Nephron (organoid): Measurements from ENCODE around the gene HOXD9.

Source experiments
- H3K27ac Mint-ChIP-seq, 3 experiments: 2 replicates each; pipeline ENCODE4 v1.8.0; 2020; ENCODE audit warnings: mixed read lengths in 3 of 3, mild to moderate bottlenecking in 2 of 3, moderate library complexity in 1 of 3
- H3K27me3 Mint-ChIP-seq: 2 replicates; pipeline ENCODE4 v1.8.0; 2021; ENCODE audit warnings: low read depth, mild to moderate bottlenecking, moderate library complexity, mixed read lengths
- H3K36me3 Mint-ChIP-seq: 2 replicates; pipeline ENCODE4 v1.8.0; 2020; ENCODE audit warnings: low read depth, mixed read lengths
- H3K4me1 Mint-ChIP-seq: 2 replicates; pipeline ENCODE4 v1.8.0; 2020; ENCODE audit warnings: mixed read lengths
- H3K4me3 Mint-ChIP-seq, 3 experiments: 2 replicates each; pipeline ENCODE4 v1.8.0; 2020; ENCODE audit warnings: mild to moderate bottlenecking in 3 of 3, mixed read lengths in 3 of 3, moderate library complexity in 2 of 3
- H3K9me3 Mint-ChIP-seq: 2 replicates; pipeline ENCODE4 v1.8.0; 2020; ENCODE audit warnings: mixed read lengths
- CTCF ChIP-seq, 3 experiments: fragments of 200-600 bp; sonication (generic); IDR thresholded peaks; one replicate each; pipeline ENCODE4 v1.5.0; 2021; ENCODE audit warnings: antibody characterized with exemption in 3 of 3; ENCODE audit not compliant: unreplicated experiment in 3 of 3

The HOXD9 gene

DNA sequence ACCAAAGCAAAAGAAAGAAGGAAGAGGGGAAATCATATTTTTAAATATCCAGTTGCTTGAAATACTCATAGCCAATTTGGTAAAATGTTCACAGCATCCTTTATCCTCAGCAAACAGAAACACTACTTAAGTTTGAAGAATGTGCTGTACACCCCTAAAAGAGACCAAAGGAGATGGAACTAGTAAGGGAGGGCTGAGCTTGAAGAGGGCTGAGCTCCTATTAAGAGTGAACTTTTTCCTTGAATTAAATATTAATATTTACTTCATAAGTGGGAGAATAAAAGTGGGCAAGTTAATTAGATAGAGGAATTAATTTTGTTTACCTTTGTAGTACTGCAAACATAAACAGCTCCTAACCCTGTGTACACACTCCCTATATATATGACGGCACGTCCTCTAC lies 45.7 kb upstream of the HOXD9 start:
- peaks cover 18% of the 10 kb centered on the region for H3K4me1 Mint-ChIP-seq
- H3K27me3 Mint-ChIP-seq = peaks cover 97% of the 10 kb centered on the region
- H3K9me3 Mint-ChIP-seq = peaks cover 3% of the 10 kb centered on the region
- H3K36me3 Mint-ChIP-seq = no peaks in the 10 kb centered on the region
- no peak overlapping the region for H3K4me3 Mint-ChIP-seq
- no peak for TF ChIP-seq CTCF (IDR thresholded peaks at IDR 0.05; ENCODE audit: unreplicated experiment in 3 of 3)
- H3K27ac Mint-ChIP-seq = no peak overlapping the region

DNA sequence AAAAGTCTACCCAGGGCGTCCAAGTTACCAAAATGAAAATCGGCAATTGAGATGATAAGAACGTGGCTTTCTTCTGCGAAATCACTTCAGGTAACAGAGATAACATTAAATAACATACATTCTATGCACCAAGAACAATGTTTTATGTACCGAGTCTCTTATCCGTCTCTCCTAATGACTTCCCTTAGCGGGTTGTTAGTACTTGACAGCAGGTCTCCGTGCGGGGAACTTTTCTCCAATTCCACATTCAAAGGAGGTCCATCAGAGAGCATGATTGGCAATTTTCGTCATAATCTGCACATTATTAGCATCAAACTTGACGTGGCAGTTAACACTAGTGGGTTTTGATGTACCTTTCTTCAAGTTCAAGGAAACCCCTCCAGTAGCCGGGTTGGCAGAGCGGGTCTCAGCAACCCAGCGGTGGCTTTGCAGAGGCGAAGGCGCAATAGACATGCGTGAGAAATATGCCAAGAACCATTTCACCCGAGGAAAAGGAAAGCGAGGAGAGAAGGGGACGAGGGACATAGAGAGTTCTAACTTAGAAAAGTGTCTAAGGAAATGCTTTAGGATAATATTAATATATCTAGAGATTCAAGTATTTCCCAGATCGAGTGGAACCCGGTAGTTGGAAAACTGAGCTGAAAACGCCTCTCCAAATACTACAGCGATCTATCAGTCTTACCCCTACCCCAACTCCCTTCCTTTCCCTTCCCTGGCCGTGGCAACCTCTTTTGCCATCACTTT lies 43.8 kb upstream of the HOXD9 start:
- H3K4me1 Mint-ChIP-seq = peaks cover 30% of the 10 kb centered on the region
- H3K27ac Mint-ChIP-seq = no peak overlapping the region
- peak overlapping the region; percentile 63 to 69 (median 68) for H3K4me3 Mint-ChIP-seq
- H3K36me3 Mint-ChIP-seq = no peaks in the 10 kb centered on the region
- H3K9me3 Mint-ChIP-seq = peaks cover 3% of the 10 kb centered on the region
- peaks cover 97% of the 10 kb centered on the region for H3K27me3 Mint-ChIP-seq
- no peak for TF ChIP-seq CTCF (IDR thresholded peaks at IDR 0.05; ENCODE audit: unreplicated experiment in 3 of 3)

GRCh38 chr2:176079285-176079830 lies 43.2 kb upstream of the HOXD9 start:
- Mint-ChIP-seq H3K36me3 (no peaks in the 10 kb centered on the region), H3K27me3 (peaks cover 97% of the 10 kb centered on the region), H3K4me3 (peak overlapping the region; percentile 63 to 69 (median 68)), H3K27ac (no peak overlapping the region), H3K4me1 (peaks cover 33% of the 10 kb centered on the region), H3K9me3 (peaks cover 3% of the 10 kb centered on the region)
- TF ChIP-seq CTCF (IDR thresholded peaks at IDR 0.05; ENCODE audit: unreplicated experiment in 3 of 3) = no peak

GRCh38 chr2:176079831-176080539 lies 42.5 kb upstream of the HOXD9 start:
- Mint-ChIP-seq H3K27me3 (peaks cover 97% of the 10 kb centered on the region), H3K4me1 (peaks cover 39% of the 10 kb centered on the region), H3K27ac (no peak overlapping the region), H3K36me3 (no peaks in the 10 kb centered on the region), H3K9me3 (peaks cover 3% of the 10 kb centered on the region), H3K4me3 (peak overlapping the region; percentile 63 to 69 (median 68))
- TF ChIP-seq CTCF (IDR thresholded peaks at IDR 0.05; ENCODE audit: unreplicated experiment in 3 of 3) = peak; percentile 87 to 93 (median 93)

DNA sequence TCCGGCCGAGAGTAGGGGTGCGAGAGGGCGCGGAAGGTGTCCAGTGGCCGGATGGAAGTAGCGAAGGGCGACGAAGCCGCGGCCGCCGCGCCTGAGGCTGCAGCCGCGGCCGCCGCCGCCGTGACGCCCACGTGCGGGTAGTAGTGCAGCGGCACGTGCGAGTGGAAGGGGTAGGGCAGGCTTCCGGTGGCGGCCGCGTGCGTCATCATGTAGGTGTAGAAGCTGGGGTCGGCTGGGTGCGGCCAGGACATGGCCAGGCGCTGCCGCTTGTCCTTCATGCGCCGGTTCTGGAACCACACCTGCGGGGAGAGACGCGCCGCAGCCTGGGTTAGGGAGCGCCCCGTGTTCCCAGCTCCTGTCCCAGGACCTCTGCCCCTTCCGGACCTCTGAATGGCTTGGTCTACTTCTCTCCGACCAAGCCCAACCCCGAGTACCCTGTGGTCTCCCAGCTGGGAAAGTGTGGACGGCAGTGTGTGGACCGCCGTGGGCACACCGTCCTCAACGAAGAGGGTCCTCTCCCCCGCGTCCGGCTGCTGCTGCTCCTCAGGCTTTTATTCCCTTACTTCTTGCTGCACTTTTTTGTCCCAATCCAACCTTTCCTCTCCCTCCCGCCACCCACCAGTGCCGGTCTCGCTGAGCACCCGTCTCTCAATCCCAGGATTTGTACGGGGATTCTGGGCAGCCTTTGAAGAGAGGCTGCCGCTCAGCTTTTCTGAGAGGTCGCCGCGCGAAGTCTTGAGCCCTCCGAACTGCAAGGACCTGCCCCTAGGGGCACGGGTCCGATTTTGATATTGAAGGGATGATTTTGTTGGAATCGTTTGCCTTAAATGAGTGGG lies 41.8 kb upstream of the HOXD9 start:
- Mint-ChIP-seq H3K27me3 (peaks cover 97% of the 10 kb centered on the region), H3K9me3 (peaks cover 3% of the 10 kb centered on the region), H3K36me3 (no peaks in the 10 kb centered on the region), H3K27ac (no peak overlapping the region), H3K4me3 (peak overlapping the region; percentile 43 to 71 (median 61)), H3K4me1 (peaks cover 43% of the 10 kb centered on the region)
- TF ChIP-seq CTCF (IDR thresholded peaks at IDR 0.05; ENCODE audit: unreplicated experiment in 3 of 3) = no peak
